Measurements from ENCODE around the gene DCLK1.

DNA sequence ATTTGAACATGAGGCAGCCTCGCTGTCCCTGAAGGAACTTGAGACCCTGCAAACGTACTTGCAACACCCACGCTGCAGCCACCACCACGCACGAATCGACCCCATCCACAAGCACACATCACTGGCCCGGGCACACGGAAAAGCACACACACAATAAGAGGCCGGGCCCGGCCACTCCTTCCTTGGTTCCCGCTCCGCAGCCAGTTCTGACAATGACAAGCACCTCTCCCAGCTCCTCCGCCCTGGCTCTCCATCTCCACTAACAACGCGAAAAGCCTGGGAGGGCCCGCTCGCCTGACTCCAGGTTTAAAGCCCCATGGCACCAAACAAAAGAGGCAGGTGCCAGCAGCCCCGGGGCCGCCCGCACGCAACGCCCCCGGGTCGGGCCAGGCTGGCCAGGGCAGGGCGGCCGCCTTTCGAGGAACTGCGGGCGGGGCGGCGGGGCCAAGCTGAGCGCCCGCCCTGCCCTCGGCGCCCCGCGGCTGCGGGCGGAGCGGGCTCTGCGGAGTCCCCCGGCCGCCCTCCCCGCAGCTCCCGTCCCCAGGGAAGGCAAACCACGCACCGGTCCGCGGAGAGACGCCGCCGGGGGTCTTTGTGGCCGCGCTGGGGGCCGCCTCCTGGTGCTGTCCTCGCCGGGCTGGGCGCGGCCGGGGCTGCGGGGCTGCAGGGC, 495 bp downstream of the DCLK1 start:
- TF ChIP-seq, protein P1, sequence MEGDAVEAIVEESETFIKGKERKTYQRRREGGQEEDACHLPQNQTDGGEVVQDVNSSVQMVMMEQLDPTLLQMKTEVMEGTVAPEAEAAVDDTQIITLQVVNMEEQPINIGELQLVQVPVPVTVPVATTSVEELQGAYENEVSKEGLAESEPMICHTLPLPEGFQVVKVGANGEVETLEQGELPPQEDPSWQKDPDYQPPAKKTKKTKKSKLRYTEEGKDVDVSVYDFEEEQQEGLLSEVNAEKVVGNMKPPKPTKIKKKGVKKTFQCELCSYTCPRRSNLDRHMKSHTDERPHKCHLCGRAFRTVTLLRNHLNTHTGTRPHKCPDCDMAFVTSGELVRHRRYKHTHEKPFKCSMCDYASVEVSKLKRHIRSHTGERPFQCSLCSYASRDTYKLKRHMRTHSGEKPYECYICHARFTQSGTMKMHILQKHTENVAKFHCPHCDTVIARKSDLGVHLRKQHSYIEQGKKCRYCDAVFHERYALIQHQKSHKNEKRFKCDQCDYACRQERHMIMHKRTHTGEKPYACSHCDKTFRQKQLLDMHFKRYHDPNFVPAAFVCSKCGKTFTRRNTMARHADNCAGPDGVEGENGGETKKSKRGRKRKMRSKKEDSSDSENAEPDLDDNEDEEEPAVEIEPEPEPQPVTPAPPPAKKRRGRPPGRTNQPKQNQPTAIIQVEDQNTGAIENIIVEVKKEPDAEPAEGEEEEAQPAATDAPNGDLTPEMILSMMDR (conservative IDR thresholded peaks at IDR 0.05 in 1 of 2, IDR thresholded peaks at IDR 0.05 in 1 of 2; ENCODE audit: low read depth in 1 of 2, low read length in 2 of 2): no peak
- peak; percentile 54 for TF ChIP-seq EZH2 (IDR thresholded peaks at IDR 0.05; ENCODE audit: low read length, missing control alignments)
